HG03565 (cell line): Measurements from ENCODE around the gene SLC39A11.
"Not testable (repeated sequence)": the region's sequence is repeated elsewhere in the genome, so short reads cannot be mapped to it uniquely, and the experiment has no call there.

ENCODE experiments used
- ATAC-seq: cut with Tn5 transposase; IDR thresholded peaks from one replicate; pipeline ENCODE4 v1.9.1; 2021; ENCODE audit warnings: mild to moderate bottlenecking, moderate library complexity; ENCODE audit not compliant: unreplicated experiment

The SLC39A11 gene

GRCh38 chr17:72928454-72929136 lies 163.9 kb downstream of the SLC39A11 start:
- ATAC-seq = no peak

- no peak for ATAC-seq
These were observed 164.7 kb downstream of the SLC39A11 start for GRCh38 chr17:72927760-72928159.

GRCh38 chr17:72927146-72927545 lies 165.3 kb downstream of the SLC39A11 start:
- no peak for ATAC-seq

- no peak for ATAC-seq
These were observed 166.3 kb downstream of the SLC39A11 start for GRCh38 chr17:72926171-72926570.

GRCh38 chr17:72924196-72924595 lies 168.3 kb downstream of the SLC39A11 start:
- no peak for ATAC-seq

GRCh38 chr17:72922219-72922618 lies 170.3 kb downstream of the SLC39A11 start:
- no peak for ATAC-seq

- ATAC-seq = no peak
These were observed 171.0 kb downstream of the SLC39A11 start for GRCh38 chr17:72921347-72922054.

GRCh38 chr17:72920513-72920912 lies 172.0 kb downstream of the SLC39A11 start:
- no peak for ATAC-seq

GRCh38 chr17:72916991-72917390 lies 175.5 kb downstream of the SLC39A11 start:
- ATAC-seq = no peak

- no peak for ATAC-seq
These were observed 176.8 kb downstream of the SLC39A11 start for GRCh38 chr17:72915625-72916081.

GRCh38 chr17:72913142-72913682 lies 179.3 kb downstream of the SLC39A11 start:
- ATAC-seq = no peak

- ATAC-seq = no peak
These were observed 186.2 kb downstream of the SLC39A11 start for GRCh38 chr17:72906306-72906705.

- ATAC-seq = no peak
These were observed 189.0 kb downstream of the SLC39A11 start for GRCh38 chr17:72903522-72903921.

- no peak for ATAC-seq
These were observed 190.8 kb downstream of the SLC39A11 start for GRCh38 chr17:72901657-72902056.

- ATAC-seq = no peak
These were observed 191.4 kb downstream of the SLC39A11 start for GRCh38 chr17:72901083-72901482.

GRCh38 chr17:72900654-72900971 lies 191.9 kb downstream of the SLC39A11 start:
- ATAC-seq = no peak

- ATAC-seq = no peak
These were observed 193.8 kb downstream of the SLC39A11 start for GRCh38 chr17:72898725-72899124.

- not testable (repeated sequence) for ATAC-seq
These were observed 196.2 kb downstream of the SLC39A11 start for GRCh38 chr17:72896288-72896687.

- no peak for ATAC-seq
These were observed 200.9 kb downstream of the SLC39A11 start for GRCh38 chr17:72891627-72892026.

- ATAC-seq = no peak
These were observed 201.8 kb downstream of the SLC39A11 start for GRCh38 chr17:72890711-72891110.

GRCh38 chr17:72887917-72888316 lies 204.6 kb downstream of the SLC39A11 start:
- no peak for ATAC-seq

- no peak for ATAC-seq
These were observed 205.2 kb downstream of the SLC39A11 start for GRCh38 chr17:72887322-72887721.
